Karpas-422 (cell line): ENCODE measurements around the gene HAAO. TPM values are rescaled to one million over a fixed set of nuclear protein-coding genes. Genes with fewer than 3 reads are reported as not detected.

ENCODE experiments used
- DNase-seq: peaks from one replicate; pipeline ENCODE4 v3.0.0-alpha.2; 2015
- H2AFZ ChIP-seq: fragments of 200-600 bp; sonication (generic); 2 replicates; pipeline ENCODE4 v1.6.1; 2014; ENCODE audit warnings: antibody characterized with exemption, low read length, mixed read lengths
- H3K27ac ChIP-seq: fragments of 200-600 bp; sonication (generic); 2 replicates; pipeline ENCODE4 v1.5.1; 2014; ENCODE audit warnings: mild to moderate bottlenecking, low read length, moderate library complexity
- H3K27me3 ChIP-seq: fragments of 200-600 bp; sonication (generic); 2 replicates; pipeline ENCODE4 v1.6.1; 2014; ENCODE audit warnings: low read length, mixed read lengths
- H3K36me3 ChIP-seq: fragments of 200-600 bp; sonication (generic); 2 replicates; pipeline ENCODE4 v1.6.1; 2014; ENCODE audit warnings: low read length, mixed read lengths; ENCODE audit not compliant: insufficient read depth
- H3K4me1 ChIP-seq: fragments of 200-600 bp; sonication (generic); 2 replicates; pipeline ENCODE4 v1.6.1; 2014; ENCODE audit warnings: mild to moderate bottlenecking, low read length, mixed read lengths
- H3K4me2 ChIP-seq: fragments of 200-600 bp; sonication (generic); 2 replicates; pipeline ENCODE4 v1.6.1; 2014; ENCODE audit warnings: low read length, low read depth, mild to moderate bottlenecking; ENCODE audit not compliant: poor library complexity, severe bottlenecking
- H3K4me3 ChIP-seq: fragments of 200-600 bp; sonication (generic); 2 replicates; pipeline ENCODE4 v1.5.1; 2014; ENCODE audit warnings: mild to moderate bottlenecking, antibody characterized with exemption, low read length, mixed read lengths
- H3K79me2 ChIP-seq: fragments of 200-600 bp; sonication (generic); 2 replicates; pipeline ENCODE4 v1.6.1; 2014; ENCODE audit warnings: mild to moderate bottlenecking, low read length, mixed read lengths
- H3K9ac ChIP-seq: fragments of 200-600 bp; sonication (generic); 2 replicates; pipeline ENCODE4 v1.6.0; 2014; ENCODE audit warnings: low read length
- H3K9me2 ChIP-seq: fragments of 200-600 bp; sonication (generic), shearing (Covaris generic); replicated peaks from 2 replicates; pipeline ENCODE4 v1.6.0; 2014; ENCODE audit warnings: mild to moderate bottlenecking, low read length, moderate library complexity; ENCODE audit not compliant: insufficient read depth
- H3K9me3 ChIP-seq: fragments of 300-700, 200-600 bp; sonication (generic); 2 replicates; pipeline ENCODE4 v1.6.1; 2014; ENCODE audit warnings: low read length, mixed read lengths
- H4K20me1 ChIP-seq: fragments of 200-600 bp; sonication (generic); 2 replicates; pipeline ENCODE4 v1.6.1; 2014; ENCODE audit warnings: mild to moderate bottlenecking, antibody characterized with exemption, low read length, low read depth; ENCODE audit not compliant: insufficient read depth
- total RNA-seq: library from RNA; depleted of rRNA; stranded (reverse); fragments of >200 nt; shearing (Covaris generic); gene quantifications from 2 replicates; pipeline ENCODE4 v1.2.3, GENCODE V29; 2014; ENCODE audit warnings: low replicate concordance

Gene HAAO
- total RNA-seq, 1 experiment from 2014 or later: not detected

GRCh38 chr2:42786561-42787345, 5.6 kb downstream of the HAAO start:
- Histone ChIP-seq H3K4me3 (no peak overlapping the region), H3K36me3 (no peaks in the 10 kb centered on the region), H3K9me2 (no peaks in the 10 kb centered on the region), H4K20me1 (no peaks in the 10 kb centered on the region), H3K4me2 (no peak overlapping the region), H3K79me2 (no peaks in the 10 kb centered on the region), H3K9ac (no peak overlapping the region), H2AFZ (no peak overlapping the region), H3K9me3 (no peaks in the 10 kb centered on the region), H3K4me1 (no peaks in the 10 kb centered on the region), H3K27me3 (no peaks in the 10 kb centered on the region), H3K27ac (no peak overlapping the region)
- no peak for DNase-seq

- Histone ChIP-seq H3K9me3 (no peaks in the 10 kb centered on the region), H3K4me2 (no peak overlapping the region), H3K9me2 (no peaks in the 10 kb centered on the region), H4K20me1 (no peaks in the 10 kb centered on the region), H3K27ac (no peak overlapping the region), H3K4me3 (no peak overlapping the region), H2AFZ (no peak overlapping the region), H3K27me3 (no peaks in the 10 kb centered on the region), H3K4me1 (no peaks in the 10 kb centered on the region), H3K79me2 (no peaks in the 10 kb centered on the region), H3K9ac (no peak overlapping the region), H3K36me3 (no peaks in the 10 kb centered on the region)
- no peak for DNase-seq
Observed at GRCh38 chr2:42784204-42784880, 8.0 kb downstream of the HAAO start.

- Histone ChIP-seq H3K79me2 (no peaks in the 10 kb centered on the region), H3K9me2 (no peaks in the 10 kb centered on the region), H3K36me3 (no peaks in the 10 kb centered on the region), H2AFZ (no peak overlapping the region), H3K9me3 (no peaks in the 10 kb centered on the region), H3K4me3 (no peak overlapping the region), H3K27me3 (no peaks in the 10 kb centered on the region), H3K4me2 (no peak overlapping the region), H3K4me1 (no peaks in the 10 kb centered on the region), H4K20me1 (no peaks in the 10 kb centered on the region), H3K27ac (no peak overlapping the region), H3K9ac (no peak overlapping the region)
- no peak for DNase-seq
Observed at GRCh38 chr2:42783511-42783910, 8.9 kb downstream of the HAAO start.

GRCh38 chr2:42781181-42781580, 11.2 kb downstream of the HAAO start:
- H3K79me2 ChIP-seq: no peaks in the 10 kb centered on the region
- H3K4me3 ChIP-seq: no peak overlapping the region
- no peak overlapping the region for H3K27ac ChIP-seq
- DNase-seq: no peak
- no peaks in the 10 kb centered on the region for H3K9me2 ChIP-seq
- H3K27me3 ChIP-seq: no peaks in the 10 kb centered on the region
- peaks cover 2% of the 10 kb centered on the region; the same call in 1 of the 2 replicates for H3K36me3 ChIP-seq
- H3K9ac ChIP-seq: no peak overlapping the region
- H4K20me1 ChIP-seq: no peaks in the 10 kb centered on the region
- H3K4me2 ChIP-seq: no peak overlapping the region
- H3K4me1 ChIP-seq: no peaks in the 10 kb centered on the region
- H3K9me3 ChIP-seq: no peaks in the 10 kb centered on the region; the same call in 1 of the 2 replicates
- H2AFZ ChIP-seq: no peak overlapping the region

GRCh38 chr2:42777883-42778805, 14.2 kb downstream of the HAAO start:
- Histone ChIP-seq H3K79me2 (no peaks in the 10 kb centered on the region), H4K20me1 (no peaks in the 10 kb centered on the region), H3K9me2 (no peaks in the 10 kb centered on the region), H3K4me2 (no peak overlapping the region), H2AFZ (no peak overlapping the region), H3K27ac (no peak overlapping the region), H3K9me3 (no peaks in the 10 kb centered on the region; the same call in 1 of the 2 replicates), H3K9ac (no peak overlapping the region), H3K27me3 (no peaks in the 10 kb centered on the region), H3K36me3 (peaks cover 2% of the 10 kb centered on the region; the same call in 1 of the 2 replicates), H3K4me1 (no peaks in the 10 kb centered on the region), H3K4me3 (no peak overlapping the region)
- no peak for DNase-seq

- H3K9me3 ChIP-seq: no peaks in the 10 kb centered on the region; the same call in 1 of the 2 replicates
- H3K4me1 ChIP-seq: no peaks in the 10 kb centered on the region
- no peak overlapping the region for H3K4me2 ChIP-seq
- H3K4me3 ChIP-seq: no peak overlapping the region
- H3K79me2 ChIP-seq: no peaks in the 10 kb centered on the region
- H3K9me2 ChIP-seq: no peaks in the 10 kb centered on the region
- no peaks in the 10 kb centered on the region for H3K27me3 ChIP-seq
- no peak overlapping the region for H3K9ac ChIP-seq
- H2AFZ ChIP-seq: no peak overlapping the region
- peaks cover 2% of the 10 kb centered on the region; the same call in 1 of the 2 replicates for H3K36me3 ChIP-seq
- H3K27ac ChIP-seq: no peak overlapping the region
- no peak for DNase-seq
- H4K20me1 ChIP-seq: no peaks in the 10 kb centered on the region
Observed at GRCh38 chr2:42775810-42776209, 16.6 kb downstream of the HAAO start.

GRCh38 chr2:42775186-42775585, 17.2 kb downstream of the HAAO start:
- no peak overlapping the region for H3K9ac ChIP-seq
- H4K20me1 ChIP-seq: no peaks in the 10 kb centered on the region
- no peaks in the 10 kb centered on the region for H3K27me3 ChIP-seq
- H2AFZ ChIP-seq: no peak overlapping the region
- no peaks in the 10 kb centered on the region for H3K4me1 ChIP-seq
- H3K79me2 ChIP-seq: no peaks in the 10 kb centered on the region
- no peaks in the 10 kb centered on the region; the same call in 1 of the 2 replicates for H3K9me3 ChIP-seq
- H3K36me3 ChIP-seq: peaks cover 2% of the 10 kb centered on the region; the same call in 1 of the 2 replicates
- H3K4me2 ChIP-seq: no peak overlapping the region
- no peak overlapping the region for H3K4me3 ChIP-seq
- no peaks in the 10 kb centered on the region for H3K9me2 ChIP-seq
- H3K27ac ChIP-seq: no peak overlapping the region
- DNase-seq: no peak
